ENCODE data around the gene PLCL2.

- TF ChIP-seq CTCF (conservative IDR thresholded peaks at IDR 0.05 in 1 of 2, IDR thresholded peaks at IDR 0.05 in 1 of 2; ENCODE audit: low read depth in 1 of 2, low read length in 2 of 2) (no peak), EZH2 (IDR thresholded peaks at IDR 0.05; ENCODE audit: low read length, missing control alignments) (no peak)
Measured at GRCh38 chr3:17057321-17057720, 172.6 kb downstream of the PLCL2 start.
